ENCODE data around the gene TPST2. TPM values are rescaled to one million over a fixed set of nuclear protein-coding genes. Genes with fewer than 3 reads are reported as not detected.

Gene TPST2
- total and polyA plus RNA-seq, 10 of the 15 experiments (the other 5 are each of a cell fraction or from before 2014, with no cell fraction given) = 6.3 to 33.7 (median 28.4) TPM

GRCh38 chr22:26632422-26633155 is 42.7 kb upstream of the TPST2 start:
- no peaks in the 10 kb centered on the region for H3K36me3 ChIP-seq (ENCODE audit: control insufficient read depth in 2 of 2, insufficient read depth in 2 of 2, low read length in 1 of 2)
- ChIA-PET POLR2A (interaction anchor here (0.7 kb wide), 1 partner anchor 660 kb away, joined by 3 read pairs; no protein-coding TSS in a partner anchor), CTCF (interaction anchor here (0.6 to 0.9 kb wide), 4 partner anchors 9 to 1172 kb away, joined by 3 to 4 read pairs (median 3); no protein-coding TSS in a partner anchor), RAD21 (ENCODE audit: unreplicated experiment) (no interaction called here), SMC1A (ENCODE audit: uncharacterized antibody, unreplicated experiment) (interaction anchor here (0.6 to 0.8 kb wide), 2 partner anchors 22 to 41 kb away, joined by 3 to 4 read pairs; no protein-coding TSS in a partner anchor)
- no peaks in the 10 kb centered on the region for H3K4me1 ChIP-seq (ENCODE audit: control insufficient read depth, insufficient read depth, low read length)
- no peak for DNase-seq (ENCODE audit: low read depth, low spot score)
- no peaks in the 10 kb centered on the region for H3K27me3 ChIP-seq (replicated peaks in 1 of 2; ENCODE audit: control insufficient read depth in 2 of 2, insufficient read depth in 2 of 2, low read length in 1 of 2)
- WGBS (ENCODE audit: insufficient coverage, insufficient replicate concordance, low lambda C conversion rate, missing lambda C conversion rate) = 56% methylated on average over 8 of the region's 8 CpGs
- H2AFZ ChIP-seq (ENCODE audit: control insufficient read depth, low read depth, low read length) = no peak overlapping the region
- H3K9me3 ChIP-seq (replicated peaks; ENCODE audit: control insufficient read depth, insufficient read depth, low read length) = peaks cover 1% of the 10 kb centered on the region; the same call in 1 of the 3 replicates
- H3K4me2 ChIP-seq (ENCODE audit: control insufficient read depth, insufficient read depth) = no peak overlapping the region
- no peak overlapping the region for H3K27ac ChIP-seq (ENCODE audit: control insufficient read depth, insufficient read depth)
- H3K79me2 ChIP-seq (ENCODE audit: control insufficient read depth, insufficient read depth, low read length) = no peaks in the 10 kb centered on the region
- in situ Hi-C loops (cut with MboI) (no loop called here), intact Hi-C loops (cut with micrococcal nuclease; ENCODE audit: unreplicated experiment) (no loop called here)
- H3K9ac ChIP-seq (ENCODE audit: control insufficient read depth, insufficient read depth, low read length) = no peak overlapping the region
- no peak for FAIRE-seq
- TF ChIP-seq YY1 (IDR thresholded peaks at IDR 0.05; ENCODE audit: low read depth, low read length) (no peak), CREB1 (IDR thresholded peaks at IDR 0.05; ENCODE audit: low read depth) (no peak), SIX5 (IDR thresholded peaks at IDR 0.05; ENCODE audit: low read depth, low read length, severe bottlenecking) (no peak), CHD2 (IDR thresholded peaks at IDR 0.05; ENCODE audit: borderline replicate concordance, low read depth, low read length) (no peak), ZNF687 (IDR thresholded peaks at IDR 0.05) (no peak), CTCF (IDR thresholded peaks at IDR 0.05 in 2 of 3, conservative IDR thresholded peaks at IDR 0.05 in 1 of 3; ENCODE audit: control insufficient read depth in 2 of 3, extremely low read depth in 1 of 3, insufficient read depth in 1 of 3, low read depth in 3 of 3, low read length in 3 of 3) (no peak), GABPA (IDR thresholded peaks at IDR 0.05; ENCODE audit: low read depth) (no peak)
- no TSS peak for BruUV-seq (replicated peaks)
- ATAC-seq = no peak
- H4K20me1 ChIP-seq (ENCODE audit: control insufficient read depth, insufficient read depth) = no peaks in the 10 kb centered on the region
- no peak overlapping the region for H3K4me3 ChIP-seq
